Ovary (tissue), 9 donors: ENCODE measurements around the gene MRI1. TPM values are rescaled to one million over a fixed set of nuclear protein-coding genes. Genes with fewer than 3 reads are reported as not detected.

Experiments
- DNase-seq, 5 donors: peaks; one replicate each; pipeline ENCODE4 v3.0.0-alpha.2; 2019 to 2020
- H3K27ac ChIP-seq, 2 donors: fragments of 200-600 bp; one replicate each; pipeline versions ENCODE4 v1.5.1 to v1.8.0; 2019 to 2022
- H3K27me3 ChIP-seq: fragments of 200-600 bp; one replicate; pipeline ENCODE4 v1.8.0; 2022
- H3K36me3 ChIP-seq: fragments of 200-600 bp; sonication (generic); one replicate; pipeline ENCODE4 v1.5.1; 2019
- H3K4me1 ChIP-seq: one replicate; pipeline ENCODE4 v1.8.1; 2013; ENCODE audit warnings: mild to moderate bottlenecking, moderate library complexity; ENCODE audit not compliant: insufficient read depth
- H3K4me3 ChIP-seq: fragments of 200-600 bp; sonication (generic); one replicate; pipeline ENCODE4 v1.5.1; 2017
- H3K9me3 ChIP-seq, 2 donors: fragments of 200-600 bp in 1 of 2; sonication (generic) in 1 of 2; one replicate each; pipeline versions ENCODE4 v1.5.1 to v1.8.1; 2013 to 2019; ENCODE audit warnings: mild to moderate bottlenecking in 1 of 2, moderate library complexity in 1 of 2
- CTCF ChIP-seq, 3 donors: fragments of 450-650 bp in 2 of 3; fragments of 200-600 bp in 1 of 3; IDR thresholded peaks; one replicate each; pipeline versions ENCODE4 v1.5.1 to v1.8.0; 2016 to 2022; ENCODE audit warnings: antibody characterized with exemption in 3 of 3, mild to moderate bottlenecking in 1 of 3
- EP300 ChIP-seq: sonication (generic); formaldehyde crosslinking; IDR thresholded peaks from one replicate; pipeline ENCODE4 v1.6.1; 2017; ENCODE audit warnings: antibody characterized with exemption
- POLR2A ChIP-seq: fragments of 450-650 bp; IDR thresholded peaks from one replicate; pipeline ENCODE4 v1.6.1; 2017; ENCODE audit warnings: antibody characterized with exemption, mild to moderate bottlenecking, moderate library complexity
- WGBS, 3 donors: extraction: QIAGEN DNeasy Blood & Tissue Kit in 1 of 3; methylation state at CpG; one replicate each; pipeline versions ENCODE4 v1.1.5 to v1.1.7; 2013 to 2017; 5-methylcytosine and 5-hydroxymethylcytosine counted together
- intact Hi-C, 4 donors: fragments of 100-400 bp; cut with DNase I; formaldehyde crosslinking; loops; one replicate each; pipeline versions ENCODE4 v1.11.0 to v1.15.1; 2022 to 2023
- polyA plus RNA-seq, 2 donors: library from polyadenylated mRNA; stranded (reverse); fragments of 200-250 nt in 1 of 2; fragments of 350-450 nt in 1 of 2; fragmentation: Illumina TruSeq in 1 of 2; extraction: RNeasy Lipid Tissue Mini Kit (QIAGEN cat#74804) in 1 of 2; gene quantifications; one replicate each; pipeline ENCODE4 v1.2.3, GENCODE V29; 2013 to 2014
- total RNA-seq, 7 donors: library from RNA; depleted of rRNA in 2 of 7; stranded (reverse); fragments of >200 nt in 2 of 7; fragmentation: NEBNext Ultra II Directional in 3 of 7; extraction: Animal tissue kit (Norgen Biotek cat#: 25700) in 3 of 7; gene quantifications; one replicate each; pipeline versions ENCODE4 v1.1.0 to v1.2.4, GENCODE V29; 2016 to 2023
- donor health status: DM: no; HTN: no; CAD: no; lungs with moderate emphysema.
- donor health status: DM: no; HTN: no; CAD: no.
- donor health status: Bipolar disorder and iron deficiency.
- donor health status: DM: yes; HTN: yes; CAD: no.
- donor health status: DM: no; HTN: no; CAD: no.
- donor health status: DM: yes; HTN: yes; CAD: no.

MRI1 gene
- total and polyA plus RNA-seq, 9 donors, result 13.9 to 52.6 (median 34.2) TPM

DNA sequence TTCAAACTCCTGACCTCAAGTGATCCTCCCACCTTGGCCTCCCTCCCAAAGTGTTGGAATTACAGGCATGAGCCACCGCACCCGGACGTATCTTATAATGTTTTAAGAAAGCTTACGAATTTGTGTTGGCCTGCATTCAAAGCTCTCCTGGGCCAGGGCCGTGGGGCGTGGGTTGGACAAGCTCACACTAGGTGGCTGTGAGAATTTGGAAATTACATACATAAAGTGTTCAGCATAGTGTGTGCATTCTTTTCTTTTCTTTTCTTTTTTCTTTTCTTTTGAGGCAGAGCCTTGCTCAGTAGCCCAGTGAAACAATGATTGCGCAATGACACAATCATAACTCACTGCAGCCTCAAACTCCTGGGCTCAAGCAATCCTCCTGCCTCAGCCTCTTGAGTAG is 33.5 kb downstream of the MRI1 start:
- H3K27me3 ChIP-seq, result no peaks in the 10 kb centered on the region
- TF ChIP-seq EP300 (no peak), CTCF (IDR thresholded peaks at IDR 0.05) (no peak), POLR2A (no peak)
- no peaks in the 10 kb centered on the region for H3K9me3 ChIP-seq
- no peak overlapping the region for H3K27ac ChIP-seq
- no peak for DNase-seq
- intact Hi-C loops, result loop anchor here (5.0 to 10.0 kb wide), 4 partner anchors 34 to 64 kb away; no protein-coding TSS in a partner anchor
- H3K36me3 ChIP-seq, result no peaks in the 10 kb centered on the region
- 17 to 27% (median 23%) methylated on average over 7 of the region's 7 CpGs for WGBS, 3 donors
- H3K4me1 ChIP-seq, result peaks cover 2% of the 10 kb centered on the region
- H3K4me3 ChIP-seq, result no peak overlapping the region

GRCh38 chr19:13799669-13800068 is 35.3 kb downstream of the MRI1 start:
- Histone ChIP-seq H3K36me3 (no peaks in the 10 kb centered on the region), H3K9me3 (no peaks in the 10 kb centered on the region), H3K27ac (no peak overlapping the region), H3K27me3 (no peaks in the 10 kb centered on the region), H3K4me3 (no peak overlapping the region), H3K4me1 (peaks cover 2% of the 10 kb centered on the region)
- TF ChIP-seq POLR2A (no peak), CTCF (IDR thresholded peaks at IDR 0.05) (no peak), EP300 (no peak)
- intact Hi-C loops, result loop anchor here (5.0 to 10.0 kb wide), 5 partner anchors 33 to 65 kb away; no protein-coding TSS in a partner anchor
- DNase-seq, result no peak
- WGBS, 3 donors, result 92 to 93% (median 93%) methylated on average over 22 of the region's 22 CpGs

DNA sequence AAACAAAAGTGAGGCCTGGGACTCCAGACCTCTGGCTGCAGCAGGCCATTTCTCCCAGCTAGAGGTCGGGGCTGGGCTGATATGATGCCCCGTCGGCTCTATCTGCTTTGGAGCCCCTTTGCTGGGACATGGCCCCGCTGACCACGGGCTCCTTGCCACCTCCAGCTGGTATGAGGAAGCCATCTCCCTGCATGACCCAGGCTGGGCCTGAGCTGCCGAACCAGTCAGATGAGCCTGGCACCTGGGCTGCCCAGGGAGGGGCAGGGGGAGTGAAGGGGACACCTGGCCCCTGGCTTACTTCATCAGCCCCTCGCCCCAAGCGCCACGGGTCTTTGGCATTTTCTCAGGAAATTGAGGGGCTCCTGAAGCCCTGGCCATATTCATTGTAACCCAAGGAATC is 38.7 kb downstream of the MRI1 start:
- Histone ChIP-seq H3K27ac (no peak overlapping the region), H3K4me3 (no peak overlapping the region), H3K27me3 (no peaks in the 10 kb centered on the region), H3K9me3 (no peaks in the 10 kb centered on the region), H3K36me3 (no peaks in the 10 kb centered on the region), H3K4me1 (no peaks in the 10 kb centered on the region)
- DNase-seq, result no peak
- no peak for TF ChIP-seq CTCF (IDR thresholded peaks at IDR 0.05)
- TF ChIP-seq POLR2A, result no peak
- no peak for TF ChIP-seq EP300
- intact Hi-C loops, result loop anchor here in 1 of 4 donors (10.0 kb wide), 1 partner anchor 62 kb away; no protein-coding TSS in a partner anchor
- WGBS, 3 donors, result 83 to 84% (median 84%) methylated on average over 9 of the region's 9 CpGs

- 75 to 77% (median 76%) methylated on average over 35 of the region's 35 CpGs for WGBS, 3 donors
- Histone ChIP-seq H3K36me3 (no peaks in the 10 kb centered on the region), H3K27me3 (no peaks in the 10 kb centered on the region), H3K9me3 (no peaks in the 10 kb centered on the region), H3K4me3 (no peak overlapping the region), H3K4me1 (no peaks in the 10 kb centered on the region), H3K27ac (no peak overlapping the region)
- TF ChIP-seq EP300 (no peak), CTCF (IDR thresholded peaks at IDR 0.05) (peak in 1 of 3 donors; percentile 27), POLR2A (no peak)
- intact Hi-C loops, result loop anchor here in 1 of 4 donors (10.0 kb wide), 1 partner anchor 60 kb away; no protein-coding TSS in a partner anchor
- DNase-seq, result no peak
These were observed 40.7 kb downstream of the MRI1 start for GRCh38 chr19:13804830-13805683.
